Large intestine (tissue), 3 donors: Measurements from ENCODE around the gene OR7A5. TPM values are rescaled to one million over a fixed set of nuclear protein-coding genes. Genes with fewer than 3 reads are reported as not detected.
A peak's percentile ranks its signal among the peaks of the same experiment; 100 is the strongest.
"Not testable (repeated sequence)": the region's sequence is repeated elsewhere in the genome, so short reads cannot be mapped to it uniquely, and the experiment has no call there.

Experiments used
- DNase-seq, 2 donors: peaks; one replicate each; pipeline versions ENCODE4 v3.0.0 to v3.0.0-alpha.2; 2013
- H3K27ac ChIP-seq: one replicate; pipeline ENCODE4 v1.5.1; 2013; ENCODE audit warnings: low read length
- H3K27me3 ChIP-seq: 2 replicates; pipeline ENCODE4 v1.6.1; 2013; ENCODE audit warnings: low read length; ENCODE audit not compliant: control insufficient read depth, insufficient read depth
- H3K36me3 ChIP-seq: 2 replicates; pipeline ENCODE4 v1.6.1; 2013; ENCODE audit warnings: low read length; ENCODE audit not compliant: control insufficient read depth, insufficient read depth
- H3K4me1 ChIP-seq: one replicate; pipeline ENCODE4 v1.6.1; 2013; ENCODE audit warnings: low read length; ENCODE audit not compliant: control insufficient read depth, insufficient read depth
- H3K4me3 ChIP-seq: one replicate; pipeline ENCODE4 v1.5.1; 2013; ENCODE audit warnings: low read length
- H3K9me3 ChIP-seq: one replicate; pipeline ENCODE4 v1.6.1; 2013; ENCODE audit warnings: mild to moderate bottlenecking, low read depth, low read length, moderate library complexity; ENCODE audit not compliant: control insufficient read depth
- WGBS: methylation state at CpG from one replicate; pipeline ENCODE4 v1.1.5; 2013; ENCODE audit warnings: low lambda C conversion rate; ENCODE audit not compliant: insufficient coverage; 5-methylcytosine and 5-hydroxymethylcytosine counted together
- polyA plus RNA-seq: library from polyadenylated mRNA; unstranded; fragments of 120-200 nt; gene quantifications from one replicate; pipeline ENCODE4 v1.2.1, GENCODE V29; 2013

Gene OR7A5
- polyA plus RNA-seq, 1 donor = not detected

DNA sequence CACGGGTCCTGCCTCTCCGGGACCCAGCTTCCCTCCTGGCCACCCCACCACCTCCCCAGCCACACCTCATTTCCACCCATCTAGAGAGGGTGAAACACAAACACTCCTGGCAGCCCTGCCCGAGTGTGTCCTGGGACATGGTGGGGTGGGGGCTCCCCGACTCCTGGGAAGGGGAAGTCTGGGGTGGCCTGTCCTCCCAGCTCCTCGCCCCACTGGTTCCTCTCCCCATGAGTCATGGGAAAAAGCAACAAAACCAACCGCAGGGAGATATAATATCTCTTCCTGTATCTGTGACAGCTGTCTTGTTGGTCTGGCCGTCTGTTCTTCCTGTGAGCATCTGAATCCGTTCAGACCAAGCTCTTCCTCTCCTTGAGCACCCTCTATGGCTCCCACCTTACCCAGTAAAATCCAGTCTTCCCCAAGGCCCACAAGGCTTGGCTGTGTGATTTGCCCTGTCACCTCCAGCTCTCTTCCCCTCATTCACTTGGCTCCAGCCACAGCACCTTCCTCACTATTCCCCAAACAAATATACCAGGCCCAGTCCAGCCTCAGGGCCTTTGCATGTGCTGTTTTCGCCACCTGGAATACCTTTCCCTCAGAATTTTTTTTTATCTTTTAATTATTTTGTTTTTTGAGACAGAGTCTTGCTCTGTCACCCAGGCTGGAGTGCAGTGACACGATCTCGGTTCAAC is 49.7 kb downstream of the OR7A5 start:
- not testable (repeated sequence) for H3K9me3 ChIP-seq, H3K36me3 ChIP-seq, H3K4me1 ChIP-seq, H3K27me3 ChIP-seq, H3K27ac ChIP-seq, H3K4me3 ChIP-seq
- WGBS = 55% methylated on average over 5 of the region's 11 CpGs
- peak; percentile 10 to 17 for DNase-seq

DNA sequence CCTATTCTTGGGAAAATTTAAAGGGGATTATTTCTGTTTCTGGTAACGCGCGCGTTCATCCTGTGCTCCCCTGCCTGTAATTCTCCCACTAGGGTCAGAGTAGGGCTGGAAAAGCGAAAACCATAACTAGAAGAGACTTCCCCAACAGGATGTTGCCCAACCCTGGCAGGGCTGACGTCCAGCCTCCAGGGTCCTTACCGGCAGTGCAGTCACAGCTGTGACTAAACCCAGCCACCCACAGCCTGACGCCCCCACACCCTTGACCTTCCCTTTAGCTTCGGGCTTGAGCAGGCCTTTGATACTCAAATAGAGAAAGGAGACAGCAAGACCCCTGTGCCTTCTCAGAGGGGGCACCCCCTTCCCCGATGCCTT is 50.3 kb downstream of the OR7A5 start:
- DNase-seq, H3K36me3 ChIP-seq, H3K9me3 ChIP-seq, H3K4me1 ChIP-seq, H3K4me3 ChIP-seq, H3K27ac ChIP-seq, H3K27me3 ChIP-seq: not testable (repeated sequence)
- no CpG with 5 or more reads among the region's 10 CpGs for WGBS

DNA sequence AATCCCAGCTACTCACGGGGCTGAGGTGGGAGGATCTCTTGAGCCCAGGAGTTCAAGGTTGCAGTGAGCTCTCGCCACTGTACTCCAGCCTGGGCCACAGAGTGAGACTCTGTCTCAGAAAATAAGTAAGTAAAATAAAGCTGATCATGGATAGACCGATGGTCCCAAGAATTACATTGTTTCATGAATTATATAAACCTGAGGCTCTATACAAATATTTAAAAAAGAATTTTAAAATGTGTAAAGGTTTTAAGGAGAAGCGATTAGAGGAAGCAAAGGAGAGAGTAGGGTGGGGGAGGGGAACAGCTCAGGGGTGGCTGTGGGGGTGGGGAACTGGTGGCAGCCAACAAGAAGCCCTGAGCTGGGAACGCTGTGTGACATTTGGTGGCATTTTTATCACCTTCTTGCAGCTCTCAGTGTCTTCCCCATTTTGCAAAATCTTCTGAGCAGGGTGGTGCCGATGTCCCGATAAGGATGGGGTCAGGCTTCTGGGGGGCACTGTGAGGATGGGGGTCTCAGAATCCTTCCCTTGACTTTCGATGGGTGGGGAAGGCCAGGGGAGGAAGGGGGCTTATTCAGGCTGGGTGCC is 51.5 kb downstream of the OR7A5 start:
- not testable (repeated sequence) for H3K36me3 ChIP-seq, DNase-seq, H3K9me3 ChIP-seq, H3K4me3 ChIP-seq, H3K4me1 ChIP-seq, H3K27ac ChIP-seq, H3K27me3 ChIP-seq
- 71% methylated on average over 1 of the region's 8 CpGs for WGBS

DNA sequence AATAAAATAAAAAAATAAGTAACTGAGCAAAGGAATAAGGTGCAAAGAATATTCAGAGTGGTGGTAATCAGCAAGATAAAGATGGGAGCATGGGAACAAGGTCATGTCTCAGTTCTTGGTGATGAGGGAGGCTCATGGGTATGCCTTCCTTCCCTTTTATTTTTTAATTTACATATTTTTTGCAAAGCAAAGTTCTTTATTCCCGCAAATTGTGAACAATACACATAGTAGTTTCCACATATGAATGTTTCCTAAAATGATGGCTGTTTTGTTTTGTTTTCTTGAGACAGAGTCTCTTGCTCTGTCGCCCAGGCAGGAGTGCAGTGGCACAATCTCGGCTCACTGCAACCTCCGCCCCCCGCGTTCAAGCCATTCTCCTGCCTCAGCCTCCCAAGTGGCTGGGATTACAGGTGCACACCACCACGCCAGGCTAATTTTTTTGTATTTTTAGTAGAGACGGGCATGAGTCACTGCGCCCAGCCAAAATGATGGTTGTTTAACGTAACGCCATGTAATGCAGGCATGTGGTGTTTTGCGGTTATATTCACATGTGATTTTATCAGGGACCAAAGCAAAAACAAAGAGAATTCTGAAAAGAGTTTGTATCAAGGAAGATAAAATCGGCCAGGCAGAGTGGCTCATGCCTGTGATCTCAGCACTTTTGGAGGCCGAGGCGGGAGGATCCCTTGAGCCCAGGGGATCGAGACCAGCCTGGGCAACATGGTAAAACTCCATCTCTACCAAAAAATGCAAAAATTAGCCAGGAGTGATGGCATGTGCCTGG is 52.2 kb downstream of the OR7A5 start:
- Histone ChIP-seq H3K36me3 (no peaks in the 10 kb centered on the region), H3K4me3 (no peak overlapping the region), H3K9me3 (no peaks in the 10 kb centered on the region), H3K27me3 (no peaks in the 10 kb centered on the region), H3K4me1 (no peaks in the 10 kb centered on the region), H3K27ac (no peak overlapping the region)
- DNase-seq = no peak
- 93% methylated on average over 2 of the region's 16 CpGs for WGBS

DNA sequence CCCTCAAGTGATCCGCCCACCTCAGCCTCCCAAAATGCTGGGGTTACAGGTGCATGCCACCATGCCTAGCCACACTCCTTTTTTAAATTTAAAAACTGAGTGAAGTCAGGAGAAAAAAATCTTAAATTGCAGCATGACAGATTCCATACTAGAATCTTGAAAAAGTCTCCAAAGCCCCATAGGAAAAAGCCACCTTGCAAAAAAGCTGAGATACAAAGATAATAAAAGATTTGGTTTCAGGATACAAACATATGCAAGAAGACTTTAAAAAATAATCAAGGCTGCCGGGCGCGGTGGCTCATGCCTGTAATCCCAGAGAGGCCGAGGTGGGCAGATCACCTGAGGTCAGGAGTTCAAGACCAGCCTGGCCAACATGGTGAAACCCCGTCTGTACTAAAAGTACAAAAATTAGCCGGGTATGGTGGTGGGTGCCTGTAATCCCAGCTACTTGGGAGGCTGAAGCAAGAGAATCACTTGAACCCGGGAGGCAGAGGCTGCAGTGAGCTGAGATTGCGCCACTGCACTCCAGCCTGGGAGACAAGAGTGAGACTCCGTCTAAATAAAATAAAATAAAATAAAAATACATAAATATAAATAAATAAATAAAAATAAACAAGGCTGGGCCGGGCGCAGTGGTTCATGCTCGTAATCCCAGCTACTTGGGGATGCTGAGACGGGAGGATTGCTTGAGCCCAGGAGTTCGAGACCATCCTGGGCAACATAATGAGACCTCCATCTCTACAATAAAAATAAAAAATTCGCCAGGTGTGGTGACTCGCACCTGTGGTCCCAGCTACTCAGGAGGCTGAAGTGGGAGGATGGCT is 53.1 kb downstream of the OR7A5 start:
- not testable (repeated sequence) for H3K4me3 ChIP-seq, H3K27ac ChIP-seq, H3K36me3 ChIP-seq, H3K27me3 ChIP-seq, DNase-seq, H3K4me1 ChIP-seq, H3K9me3 ChIP-seq
- 100% methylated on average over 1 of the region's 17 CpGs for WGBS

DNA sequence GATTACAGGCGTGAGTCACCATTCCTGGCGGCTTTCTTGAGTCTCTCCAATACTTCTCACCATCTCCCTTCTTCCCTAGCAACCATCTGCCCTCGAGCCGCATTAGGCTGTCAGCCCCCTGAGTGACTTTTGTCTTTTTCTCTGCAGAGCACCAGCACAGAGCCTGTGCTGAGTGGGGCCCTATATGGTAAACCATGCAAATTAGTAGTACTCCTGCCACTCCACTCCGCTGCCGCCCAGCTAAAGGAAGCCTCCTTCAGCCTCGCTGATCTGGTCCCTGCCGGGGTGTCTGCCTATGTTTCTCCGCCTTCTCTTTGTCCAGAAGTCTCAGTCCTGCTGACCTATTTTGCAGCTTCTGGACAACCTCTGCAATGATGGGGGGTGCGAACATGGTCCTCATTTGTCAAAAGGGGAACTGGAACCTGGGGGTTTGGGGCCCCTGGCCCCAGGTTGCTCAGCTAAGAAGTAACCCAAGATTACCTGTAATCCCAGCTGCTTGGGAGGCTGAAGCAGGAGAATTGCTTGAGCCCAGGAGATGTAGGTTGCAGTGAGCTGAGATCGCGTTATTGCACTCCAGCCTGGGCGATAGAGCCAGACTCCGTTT is 54.3 kb downstream of the OR7A5 start:
- not testable (repeated sequence) for H3K27ac ChIP-seq, H3K36me3 ChIP-seq, H3K4me1 ChIP-seq, DNase-seq, H3K4me3 ChIP-seq, H3K9me3 ChIP-seq
- no CpG with 5 or more reads among the region's 14 CpGs for WGBS
- H3K27me3 ChIP-seq = peaks cover 14% of the 10 kb centered on the region

DNA sequence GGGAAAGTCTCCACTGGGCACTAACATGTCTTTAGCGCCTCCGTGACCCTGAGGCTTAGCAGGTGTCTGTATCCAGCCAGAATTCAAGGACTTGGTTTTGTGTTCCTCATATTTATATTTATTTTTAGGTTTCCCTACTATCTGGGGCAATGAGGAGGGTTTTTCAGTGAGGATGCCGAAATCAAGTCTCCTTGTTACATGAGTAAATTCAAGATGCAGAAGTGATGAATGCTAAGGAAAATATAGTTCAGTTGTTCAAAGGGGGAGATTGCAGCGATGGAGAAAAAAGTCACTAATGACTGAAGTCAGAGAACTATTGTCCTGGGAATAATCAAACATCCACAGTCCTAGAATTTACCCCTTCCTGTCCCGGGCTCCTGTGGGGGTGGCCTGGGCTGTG is 55.8 kb downstream of the OR7A5 start:
- 40% methylated on average over 3 of the region's 5 CpGs for WGBS
- Histone ChIP-seq H3K27me3 (peaks cover 17% of the 10 kb centered on the region), H3K27ac (no peak overlapping the region), H3K4me3 (no peak overlapping the region), H3K4me1 (no peaks in the 10 kb centered on the region), H3K9me3 (no peaks in the 10 kb centered on the region), H3K36me3 (no peaks in the 10 kb centered on the region)
- DNase-seq = no peak

DNA sequence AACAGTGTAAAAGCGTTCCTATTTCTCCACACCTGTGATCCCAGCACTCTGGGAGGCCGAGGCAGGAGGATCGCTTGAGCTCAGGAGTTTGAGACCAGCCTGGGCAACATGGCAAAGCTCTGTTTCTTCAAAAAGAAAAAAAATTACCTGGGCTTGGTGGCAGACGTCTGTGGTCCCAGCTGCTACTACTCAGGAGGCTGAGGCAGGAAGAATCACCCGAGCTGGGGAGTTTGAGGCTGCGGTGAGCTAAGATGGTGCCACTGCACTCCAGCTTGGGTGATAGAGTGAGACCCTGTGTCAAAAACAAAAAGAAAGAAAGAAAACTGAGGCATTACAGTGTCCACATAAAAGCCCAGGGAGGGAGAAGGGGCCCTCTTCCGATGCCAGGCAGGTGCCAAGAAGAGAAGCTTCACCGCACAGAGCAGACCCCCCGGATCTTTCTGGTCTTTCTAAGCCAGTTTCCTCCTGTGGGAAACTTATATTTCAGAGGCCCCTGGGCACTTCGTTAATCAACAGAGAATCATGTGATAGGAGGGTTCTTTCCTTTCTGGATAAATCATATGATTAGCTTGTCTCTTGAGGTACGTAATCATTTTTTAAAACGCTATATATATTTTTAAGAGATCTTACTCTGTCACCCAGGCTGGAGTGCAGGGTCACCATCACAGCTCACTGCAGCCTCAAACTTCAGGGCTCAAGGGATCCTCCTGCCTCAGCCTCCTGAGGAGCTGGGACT is 56.7 kb downstream of the OR7A5 start, which contains the start of gene ADGRE2:
Gene ADGRE2 (minus strand): TSS at position 451 of the 736 bp plus-strand sequence. CDS start 1,804 bp downstream, outside the sequence.
- not testable (repeated sequence) for H3K27ac ChIP-seq, H3K36me3 ChIP-seq, H3K4me1 ChIP-seq, H3K4me3 ChIP-seq, H3K9me3 ChIP-seq, DNase-seq
- peaks cover 17% of the 10 kb centered on the region for H3K27me3 ChIP-seq
- 100% methylated on average over 1 of the region's 12 CpGs for whole genome bisulfite sequencing

DNA sequence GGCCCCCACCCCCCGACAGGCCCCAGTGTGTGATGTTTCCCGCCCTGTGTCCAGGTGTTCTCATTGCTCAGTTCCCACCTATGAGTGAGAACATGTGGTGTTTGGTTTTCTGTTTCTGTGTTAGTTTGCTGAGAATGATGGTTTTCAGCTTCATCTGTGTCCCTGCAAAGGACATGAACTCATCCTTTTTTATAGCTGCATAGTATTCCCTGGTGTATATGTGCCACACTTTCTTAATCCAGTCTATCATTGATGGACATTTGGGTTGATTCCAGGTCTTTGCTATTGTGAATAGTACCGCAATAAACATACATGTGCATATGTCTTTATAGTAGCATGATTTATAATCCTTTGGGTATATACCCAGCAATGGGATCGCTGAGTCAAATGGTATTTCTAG is 57.3 kb downstream of the OR7A5 start:
- H3K4me3 ChIP-seq, H3K4me1 ChIP-seq, H3K9me3 ChIP-seq, DNase-seq, H3K36me3 ChIP-seq, H3K27ac ChIP-seq: not testable (repeated sequence)
- no CpG with 5 or more reads among the region's 4 CpGs for WGBS
- peaks cover 17% of the 10 kb centered on the region for H3K27me3 ChIP-seq
